Measurements from ENCODE around the gene PERP. TPM values are rescaled to one million over a fixed set of nuclear protein-coding genes. Genes with fewer than 3 reads are reported as not detected.
A peak's percentile ranks its signal among the peaks of the same experiment; 100 is the strongest.
"Not testable (repeated sequence)": the region's sequence is repeated elsewhere in the genome, so short reads cannot be mapped to it uniquely, and the experiment has no call there.

The PERP gene
- total RNA-seq, 2 donors from 2014 or later: 4.6 to 8.5 TPM

- Mint-ChIP-seq H3K9me3 (peaks cover 0 to 2% of the 10 kb centered on the region in 2 donors), H3K27me3 (ENCODE audit: low read depth) (peaks cover 27% of the 10 kb centered on the region), H3K27ac (no peak overlapping the region), H3K36me3 (ENCODE audit: insufficient read depth in 2 of 2) (peaks cover 0 to 3% of the 10 kb centered on the region in 2 donors), H3K4me3 (no peak overlapping the region), H3K4me1 (ENCODE audit: low read depth) (no peaks in the 10 kb centered on the region)
- ATAC-seq (replicated peaks in 1 of 2) (no peak), DNase-seq (no peak)
Measured at GRCh38 chr6:138099832-138100231, 7.4 kb downstream of the PERP start.

- Mint-ChIP-seq H3K4me3 (no peak overlapping the region), H3K27ac (no peak overlapping the region), H3K9me3 (peaks cover 0 to 2% of the 10 kb centered on the region in 2 donors), H3K4me1 (ENCODE audit: low read depth) (no peaks in the 10 kb centered on the region), H3K36me3 (ENCODE audit: insufficient read depth in 2 of 2) (peaks cover 0 to 3% of the 10 kb centered on the region in 2 donors), H3K27me3 (ENCODE audit: low read depth) (peaks cover 22% of the 10 kb centered on the region)
- ATAC-seq (replicated peaks in 1 of 2): no peak
- no peak for DNase-seq
Measured at GRCh38 chr6:138098306-138098705, 8.9 kb downstream of the PERP start.

- no peaks in the 10 kb centered on the region for H3K4me1 Mint-ChIP-seq (ENCODE audit: low read depth)
- ATAC-seq (replicated peaks in 1 of 2): no peak
- peak overlapping the region; percentile 31 for H3K27ac Mint-ChIP-seq
- no peak for DNase-seq
- H3K27me3 Mint-ChIP-seq (ENCODE audit: low read depth): peaks cover 25% of the 10 kb centered on the region
- H3K9me3 Mint-ChIP-seq: peaks cover 0 to 2% of the 10 kb centered on the region in 2 donors
- H3K4me3 Mint-ChIP-seq: no peak overlapping the region
- peaks cover 0 to 3% of the 10 kb centered on the region in 2 donors for H3K36me3 Mint-ChIP-seq (ENCODE audit: insufficient read depth in 2 of 2)
Measured at GRCh38 chr6:138094260-138094659, 13.0 kb downstream of the PERP start.

- peaks cover 23% of the 10 kb centered on the region for H3K27me3 Mint-ChIP-seq (ENCODE audit: low read depth)
- peaks cover 0 to 3% of the 10 kb centered on the region in 2 donors for H3K36me3 Mint-ChIP-seq (ENCODE audit: insufficient read depth in 2 of 2)
- H3K27ac Mint-ChIP-seq: no peak overlapping the region
Measured at GRCh38 chr6:138093632-138094031, 13.6 kb downstream of the PERP start.

GRCh38 chr6:138092686-138093085 lies 14.5 kb downstream of the PERP start:
- DNase-seq (no peak), ATAC-seq (replicated peaks in 1 of 2) (no peak)
- H3K36me3 Mint-ChIP-seq (ENCODE audit: insufficient read depth in 2 of 2): peaks cover 0 to 3% of the 10 kb centered on the region in 2 donors
- peaks cover 5% of the 10 kb centered on the region for H3K4me1 Mint-ChIP-seq (ENCODE audit: low read depth)
- peaks cover 22% of the 10 kb centered on the region for H3K27me3 Mint-ChIP-seq (ENCODE audit: low read depth)
- H3K27ac Mint-ChIP-seq: no peak overlapping the region
- no peak overlapping the region for H3K4me3 Mint-ChIP-seq
- no peaks in the 10 kb centered on the region for H3K9me3 Mint-ChIP-seq

More at GRCh38 chr6:138093632-138094031, 13.6 kb downstream of the PERP start:
- ATAC-seq (replicated peaks in 1 of 2) (no peak), DNase-seq (no peak)
- H3K4me1 Mint-ChIP-seq (ENCODE audit: low read depth): no peaks in the 10 kb centered on the region
- H3K4me3 Mint-ChIP-seq: no peak overlapping the region
- H3K9me3 Mint-ChIP-seq: peaks cover 0 to 2% of the 10 kb centered on the region in 2 donors

GRCh38 chr6:138089325-138089724 lies 17.9 kb downstream of the PERP start:
- H3K27me3 Mint-ChIP-seq (ENCODE audit: low read depth): peaks cover 22% of the 10 kb centered on the region
- peaks cover 5% of the 10 kb centered on the region for H3K4me1 Mint-ChIP-seq (ENCODE audit: low read depth)
- H3K27ac Mint-ChIP-seq: no peak overlapping the region
- ATAC-seq (replicated peaks in 1 of 2) (no peak), DNase-seq (no peak)
- no peaks in the 10 kb centered on the region for H3K9me3 Mint-ChIP-seq
- H3K4me3 Mint-ChIP-seq: no peak overlapping the region
- no peaks in the 10 kb centered on the region for H3K36me3 Mint-ChIP-seq (ENCODE audit: insufficient read depth in 2 of 2)

- peaks cover 5% of the 10 kb centered on the region for H3K4me1 Mint-ChIP-seq (ENCODE audit: low read depth)
- H3K27ac Mint-ChIP-seq: no peak overlapping the region
- H3K27me3 Mint-ChIP-seq (ENCODE audit: low read depth): peaks cover 22% of the 10 kb centered on the region
- DNase-seq (no peak), ATAC-seq (replicated peaks in 1 of 2) (no peak)
- H3K4me3 Mint-ChIP-seq: no peak overlapping the region
- H3K36me3 Mint-ChIP-seq (ENCODE audit: insufficient read depth in 2 of 2): no peaks in the 10 kb centered on the region
- no peaks in the 10 kb centered on the region for H3K9me3 Mint-ChIP-seq
Measured at GRCh38 chr6:138088326-138088762, 18.9 kb downstream of the PERP start.

GRCh38 chr6:138087593-138088325 lies 19.5 kb downstream of the PERP start:
- Mint-ChIP-seq H3K9me3 (no peaks in the 10 kb centered on the region), H3K4me3 (no peak overlapping the region), H3K36me3 (ENCODE audit: insufficient read depth in 2 of 2) (no peaks in the 10 kb centered on the region), H3K4me1 (ENCODE audit: low read depth) (peaks cover 5% of the 10 kb centered on the region), H3K27ac (no peak overlapping the region), H3K27me3 (ENCODE audit: low read depth) (peaks cover 22% of the 10 kb centered on the region)
- ATAC-seq (replicated peaks in 1 of 2) (no peak), DNase-seq (no peak)

- DNase-seq (no peak), ATAC-seq (replicated peaks in 1 of 2) (no peak)
- Mint-ChIP-seq H3K27ac (no peak overlapping the region), H3K36me3 (ENCODE audit: insufficient read depth in 2 of 2) (no peaks in the 10 kb centered on the region), H3K4me3 (no peak overlapping the region), H3K9me3 (no peaks in the 10 kb centered on the region), H3K4me1 (ENCODE audit: low read depth) (peaks cover 5% of the 10 kb centered on the region), H3K27me3 (ENCODE audit: low read depth) (peaks cover 22% of the 10 kb centered on the region)
Measured at GRCh38 chr6:138086573-138087196, 20.5 kb downstream of the PERP start.

GRCh38 chr6:138085839-138086222 lies 21.4 kb downstream of the PERP start:
- Mint-ChIP-seq H3K4me3 (no peak overlapping the region), H3K36me3 (ENCODE audit: insufficient read depth in 2 of 2) (no peaks in the 10 kb centered on the region), H3K27me3 (ENCODE audit: low read depth) (peaks cover 24% of the 10 kb centered on the region), H3K27ac (no peak overlapping the region), H3K4me1 (ENCODE audit: low read depth) (peaks cover 5% of the 10 kb centered on the region), H3K9me3 (no peaks in the 10 kb centered on the region)
- DNase-seq: no peak
- ATAC-seq (replicated peaks in 1 of 2): no peak

- H3K9me3 Mint-ChIP-seq: no peaks in the 10 kb centered on the region
- no peak overlapping the region for H3K27ac Mint-ChIP-seq
- H3K36me3 Mint-ChIP-seq (ENCODE audit: insufficient read depth in 2 of 2): no peaks in the 10 kb centered on the region
- H3K4me3 Mint-ChIP-seq: no peak overlapping the region
- peaks cover 28% of the 10 kb centered on the region for H3K27me3 Mint-ChIP-seq (ENCODE audit: low read depth)
- ATAC-seq (replicated peaks in 1 of 2): no peak
- peaks cover 5% of the 10 kb centered on the region for H3K4me1 Mint-ChIP-seq (ENCODE audit: low read depth)
- no peak for DNase-seq
Measured at GRCh38 chr6:138084904-138085838, 22.0 kb downstream of the PERP start.

GRCh38 chr6:138082232-138082631 lies 25.0 kb downstream of the PERP start:
- Mint-ChIP-seq H3K27me3 (ENCODE audit: low read depth) (peaks cover 30% of the 10 kb centered on the region), H3K4me3 (no peak overlapping the region), H3K4me1 (ENCODE audit: low read depth) (no peaks in the 10 kb centered on the region), H3K36me3 (ENCODE audit: insufficient read depth in 2 of 2) (no peaks in the 10 kb centered on the region), H3K27ac (no peak overlapping the region), H3K9me3 (peaks cover 2 to 3% of the 10 kb centered on the region in 2 donors)
- ATAC-seq (replicated peaks in 1 of 2): no peak
- DNase-seq: no peak

- ATAC-seq (replicated peaks in 1 of 2); H3K4me3 Mint-ChIP-seq; H3K27ac Mint-ChIP-seq; H3K4me1 Mint-ChIP-seq (ENCODE audit: low read depth); H3K36me3 Mint-ChIP-seq (ENCODE audit: insufficient read depth in 2 of 2); H3K9me3 Mint-ChIP-seq; DNase-seq: not testable (repeated sequence)
- H3K27me3 Mint-ChIP-seq (ENCODE audit: low read depth): peaks cover 39% of the 10 kb centered on the region
Measured at GRCh38 chr6:138079556-138079955, 27.7 kb downstream of the PERP start.

Data from activated T-cell treated with anti-CD3 and anti-CD28 coated beads, Interleukin-2, amount 50 U/mL, for 72 hours (primary cell).